H1 (cell line): ENCODE results near the gene ADCY1. TPM values are rescaled to one million over a fixed set of nuclear protein-coding genes. Genes with fewer than 3 reads are reported as not detected.

Source experiments
- CTBP2 ChIP-seq: IDR thresholded peaks from 2 replicates; pipeline ENCODE4 v1.7.0; 2011; ENCODE audit warnings: borderline replicate concordance, mild to moderate bottlenecking, moderate library complexity, mixed read lengths, low read length; ENCODE audit not compliant: insufficient read depth, insufficient read length
- polyA plus RNA-seq, 7 experiments: library from polyadenylated mRNA; depleted of rRNA in 3 of 7; stranded (reverse) in 5 of 7; unstranded in 2 of 7; fragments of >200 nt in 5 of 7; fragments of 200-250 nt in 2 of 7; gene quantifications; 1 replicate in 5 of 7; 2 replicates in 1 of 7; 4 replicates in 1 of 7; pipeline versions ENCODE4 v1.2.1 to v1.2.3, GENCODE V29; 2011 to 2013; ENCODE audit warnings: missing spikeins in 2 of 7, mixed read lengths in 2 of 7
- total RNA-seq: library from RNA; stranded (reverse); fragmentation: NEBNext Ultra II Directional; extraction: Animal tissue kit (Norgen Biotek cat#: 25700); gene quantifications from 2 replicates; pipeline ENCODE4 v1.2.1, GENCODE V29; 2021

The ADCY1 gene
- total and polyA plus RNA-seq, 2 of the 8 experiments (the other 6 are each of a cell fraction or from before 2014, with no cell fraction given): 7.9 to 26.9 TPM

DNA sequence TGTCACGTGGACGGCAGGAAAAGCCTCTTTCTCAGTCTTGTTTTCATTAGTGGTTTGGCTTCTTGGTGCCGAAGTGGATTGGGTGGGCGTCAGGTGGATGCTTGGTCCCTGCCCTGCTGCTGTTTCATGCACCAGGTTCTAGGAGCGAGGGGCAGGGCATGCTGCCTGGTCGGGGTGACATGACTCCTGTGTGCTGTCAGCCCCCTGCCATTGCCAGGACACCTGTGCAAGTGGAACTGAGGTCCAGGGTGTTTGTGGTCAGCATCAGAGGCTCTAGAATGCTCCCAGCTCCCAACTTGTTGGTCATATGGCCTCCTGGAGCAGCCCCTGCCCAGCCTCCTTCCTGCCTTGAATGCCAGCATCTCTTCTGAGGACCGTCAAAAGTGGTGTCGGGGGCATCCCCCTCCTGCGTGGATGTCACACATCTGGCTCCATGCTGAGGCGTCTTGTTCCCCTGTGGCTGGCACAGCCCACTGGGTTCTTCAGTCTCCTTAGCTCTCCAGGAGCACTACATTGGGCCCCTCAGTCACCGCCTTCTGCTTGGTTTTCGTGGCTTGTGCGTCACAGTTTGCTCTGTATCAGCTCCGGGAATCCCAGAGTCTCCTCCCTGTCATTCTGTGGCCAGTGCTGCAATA is 24.8 kb downstream of the ADCY1 start (continued):
- no peak for TF ChIP-seq CTBP2
